Panc1 (cell line): ENCODE measurements around the gene CDC123. TPM values are rescaled to one million over a fixed set of nuclear protein-coding genes. Genes with fewer than 3 reads are reported as not detected.

Experiments used
- ATAC-seq: fragments of 200-7000 bp; cut with Tn5 transposase; 2 replicates; pipeline ENCODE4 v1.9.1; 2020; ENCODE audit warnings: mild to moderate bottlenecking, moderate library complexity
- BruUV-seq: library from RNA; stranded (reverse); fragments of 400-500 nt; replicated peaks from 2 replicates; lab custom pipeline; 2021; lab: Mats Ljungman, UMichigan
- CTCF ChIA-PET: fragments of 300-600 bp; sonication (Branson Sonifier 250); formaldehyde crosslinking; loops from one replicate; lab custom pipeline; 2022; ENCODE audit warnings: antibody characterized with exemption; lab: Charles Lee
- POLR2A ChIA-PET: fragments of 300-600 bp; sonication (Branson Sonifier 250); formaldehyde crosslinking; loops from one replicate; lab custom pipeline; 2022; ENCODE audit warnings: antibody characterized with exemption; lab: Charles Lee
- DNase-seq: peaks from one replicate; pipeline ENCODE4 v3.0.0-alpha.2; 2010; ENCODE audit warnings: low read depth, low spot score
- H3K27ac ChIP-seq: 2 replicates; pipeline ENCODE4 v1.5.1; 2011; ENCODE audit warnings: mild to moderate bottlenecking, low read length, inconsistent platforms
- H3K27me3 ChIP-seq: fragments of 200-500 bp; sonication (Bioruptor generic); 2 replicates; pipeline ENCODE4 v1.6.0; 2014; ENCODE audit warnings: low read length, inconsistent platforms; ENCODE audit not compliant: control insufficient read depth, insufficient read depth
- H3K36me3 ChIP-seq: fragments of 200-500 bp; sonication (Bioruptor generic); 2 replicates; pipeline ENCODE4 v1.5.1; 2014; ENCODE audit warnings: inconsistent platforms, mild to moderate bottlenecking, low read length, moderate library complexity; ENCODE audit not compliant: control insufficient read depth, insufficient read depth
- H3K4me1 ChIP-seq: 2 replicates; pipeline ENCODE4 v1.5.1; 2011; ENCODE audit warnings: inconsistent platforms, mild to moderate bottlenecking, low read length, moderate library complexity; ENCODE audit not compliant: control insufficient read depth, insufficient read depth
- H3K4me3 ChIP-seq, 2 experiments: 2 replicates each; pipeline ENCODE4 v1.5.1; 2011 to 2012; ENCODE audit warnings: low read depth in 2 of 2, low read length in 2 of 2, mild to moderate bottlenecking in 2 of 2, inconsistent platforms in 1 of 2, moderate library complexity in 1 of 2
- H3K9me3 ChIP-seq: fragments of 200-500 bp; sonication (Bioruptor generic); 2 replicates; pipeline ENCODE4 v1.5.1; 2014; ENCODE audit warnings: low read depth, mild to moderate bottlenecking, inconsistent platforms, low read length, moderate library complexity; ENCODE audit not compliant: control insufficient read depth, insufficient read depth
- POLR2AphosphoS5 ChIP-seq: IDR thresholded peaks from 2 replicates; pipeline ENCODE4 v1.6.1; 2012; ENCODE audit warnings: mild to moderate bottlenecking, low read depth, low read length, moderate library complexity
- SIN3A ChIP-seq: IDR thresholded peaks from 2 replicates; pipeline ENCODE4 v1.6.1; 2012; ENCODE audit warnings: low read depth, mild to moderate bottlenecking, low read length, moderate library complexity, borderline replicate concordance; ENCODE audit not compliant: insufficient read depth
- TCF7L2 ChIP-seq: IDR thresholded peaks from 2 replicates; pipeline ENCODE4 v1.6.1; 2011; ENCODE audit warnings: mild to moderate bottlenecking, low read depth, low read length, inconsistent platforms
- in situ Hi-C: cut with HindIII; loops from 2 replicates; pipeline ENCODE4 v1.10.0; 2016; ENCODE audit warnings: low sequenced_read_pairs, low pct_unique_long_range_greater_than_20kb
- intact Hi-C: fragments of 100-400 bp; cut with micrococcal nuclease; formaldehyde crosslinking; loops from one replicate; pipeline ENCODE4 v1.10.0; 2022; ENCODE audit not compliant: unreplicated experiment
- total RNA-seq: library from RNA; stranded (reverse); gene quantifications from one replicate; pipeline ENCODE4 v1.2.1, GENCODE V29; 2021; ENCODE audit not compliant: unreplicated experiment
- TF ChIP-seq, protein P1 (sequence below), 2 experiments: IDR thresholded peaks; 2 replicates each; pipeline ENCODE4 v1.6.1; 2011 to 2012; ENCODE audit warnings: low read depth in 2 of 2, control low read depth in 1 of 2, low read length in 1 of 2, mild to moderate bottlenecking in 1 of 2, moderate library complexity in 1 of 2; ENCODE audit not compliant: insufficient read depth in 1 of 2
- TF ChIP-seq, protein P2 (sequence below): fragments of 450-650 bp; IDR thresholded peaks from 2 replicates; pipeline ENCODE4 v1.5.1; 2017; ENCODE audit warnings: mild to moderate bottlenecking

Gene CDC123
- total RNA-seq, 1 experiment from 2014 or later = 66.3 TPM

DNA sequence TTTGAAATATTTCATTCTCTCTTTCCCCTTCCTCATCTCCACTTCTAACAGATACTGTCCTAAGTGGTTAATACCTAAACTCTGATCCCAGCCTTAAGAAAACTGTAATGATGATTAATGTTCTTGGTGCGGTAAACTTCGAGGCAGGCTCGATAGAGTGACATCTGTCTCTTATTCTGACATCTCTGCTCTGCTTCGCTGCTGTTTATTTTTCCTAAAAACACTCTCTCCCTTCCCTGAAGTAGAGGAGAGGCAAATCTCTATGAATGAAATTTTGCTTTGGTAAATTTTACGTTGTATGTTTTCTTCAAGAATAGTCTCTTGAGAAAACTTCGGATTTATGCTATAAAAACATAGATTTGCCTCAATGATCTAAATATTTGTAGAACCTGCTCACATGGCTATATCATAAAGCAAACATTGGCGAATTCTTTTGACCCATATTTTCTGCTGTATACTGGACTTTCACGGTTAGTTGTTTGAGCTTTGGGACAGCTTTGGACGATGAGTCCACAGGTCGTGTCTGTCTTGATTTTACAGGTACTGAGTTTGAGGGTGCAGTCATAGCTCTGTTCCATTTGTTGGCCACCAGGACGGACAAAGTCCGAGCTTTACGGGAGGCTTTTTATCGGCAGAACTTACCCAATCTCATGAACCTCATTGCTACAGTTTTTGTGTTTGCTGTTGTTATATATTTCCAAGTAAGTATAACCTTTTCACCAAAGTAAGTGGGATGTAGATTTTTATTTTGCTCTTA lies 39.4 kb upstream of the CDC123 start:
- Histone ChIP-seq H3K27ac (no peak overlapping the region), H3K27me3 (no peaks in the 10 kb centered on the region), H3K9me3 (no peaks in the 10 kb centered on the region), H3K4me1 (no peaks in the 10 kb centered on the region), H3K36me3 (peaks cover 5% of the 10 kb centered on the region; the same call in 1 of the 2 replicates), H3K4me3 (no peak overlapping the region)
- ATAC-seq = no peak
- no TSS peak for BruUV-seq
- no peak for DNase-seq
- CTCF ChIA-PET = no interaction called here
- intact Hi-C loops (no loop called here), in situ Hi-C loops (no loop called here)
- TF ChIP-seq POLR2AphosphoS5 (no peak), TCF7L2 (no peak), SIN3A (no peak)
- TF ChIP-seq, protein P1, sequence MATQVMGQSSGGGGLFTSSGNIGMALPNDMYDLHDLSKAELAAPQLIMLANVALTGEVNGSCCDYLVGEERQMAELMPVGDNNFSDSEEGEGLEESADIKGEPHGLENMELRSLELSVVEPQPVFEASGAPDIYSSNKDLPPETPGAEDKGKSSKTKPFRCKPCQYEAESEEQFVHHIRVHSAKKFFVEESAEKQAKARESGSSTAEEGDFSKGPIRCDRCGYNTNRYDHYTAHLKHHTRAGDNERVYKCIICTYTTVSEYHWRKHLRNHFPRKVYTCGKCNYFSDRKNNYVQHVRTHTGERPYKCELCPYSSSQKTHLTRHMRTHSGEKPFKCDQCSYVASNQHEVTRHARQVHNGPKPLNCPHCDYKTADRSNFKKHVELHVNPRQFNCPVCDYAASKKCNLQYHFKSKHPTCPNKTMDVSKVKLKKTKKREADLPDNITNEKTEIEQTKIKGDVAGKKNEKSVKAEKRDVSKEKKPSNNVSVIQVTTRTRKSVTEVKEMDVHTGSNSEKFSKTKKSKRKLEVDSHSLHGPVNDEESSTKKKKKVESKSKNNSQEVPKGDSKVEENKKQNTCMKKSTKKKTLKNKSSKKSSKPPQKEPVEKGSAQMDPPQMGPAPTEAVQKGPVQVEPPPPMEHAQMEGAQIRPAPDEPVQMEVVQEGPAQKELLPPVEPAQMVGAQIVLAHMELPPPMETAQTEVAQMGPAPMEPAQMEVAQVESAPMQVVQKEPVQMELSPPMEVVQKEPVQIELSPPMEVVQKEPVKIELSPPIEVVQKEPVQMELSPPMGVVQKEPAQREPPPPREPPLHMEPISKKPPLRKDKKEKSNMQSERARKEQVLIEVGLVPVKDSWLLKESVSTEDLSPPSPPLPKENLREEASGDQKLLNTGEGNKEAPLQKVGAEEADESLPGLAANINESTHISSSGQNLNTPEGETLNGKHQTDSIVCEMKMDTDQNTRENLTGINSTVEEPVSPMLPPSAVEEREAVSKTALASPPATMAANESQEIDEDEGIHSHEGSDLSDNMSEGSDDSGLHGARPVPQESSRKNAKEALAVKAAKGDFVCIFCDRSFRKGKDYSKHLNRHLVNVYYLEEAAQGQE (IDR thresholded peaks at IDR 0.05; ENCODE audit: insufficient read depth in 1 of 2, low read depth in 2 of 2, low read length in 1 of 2) = no peak
- TF ChIP-seq, protein P2, sequence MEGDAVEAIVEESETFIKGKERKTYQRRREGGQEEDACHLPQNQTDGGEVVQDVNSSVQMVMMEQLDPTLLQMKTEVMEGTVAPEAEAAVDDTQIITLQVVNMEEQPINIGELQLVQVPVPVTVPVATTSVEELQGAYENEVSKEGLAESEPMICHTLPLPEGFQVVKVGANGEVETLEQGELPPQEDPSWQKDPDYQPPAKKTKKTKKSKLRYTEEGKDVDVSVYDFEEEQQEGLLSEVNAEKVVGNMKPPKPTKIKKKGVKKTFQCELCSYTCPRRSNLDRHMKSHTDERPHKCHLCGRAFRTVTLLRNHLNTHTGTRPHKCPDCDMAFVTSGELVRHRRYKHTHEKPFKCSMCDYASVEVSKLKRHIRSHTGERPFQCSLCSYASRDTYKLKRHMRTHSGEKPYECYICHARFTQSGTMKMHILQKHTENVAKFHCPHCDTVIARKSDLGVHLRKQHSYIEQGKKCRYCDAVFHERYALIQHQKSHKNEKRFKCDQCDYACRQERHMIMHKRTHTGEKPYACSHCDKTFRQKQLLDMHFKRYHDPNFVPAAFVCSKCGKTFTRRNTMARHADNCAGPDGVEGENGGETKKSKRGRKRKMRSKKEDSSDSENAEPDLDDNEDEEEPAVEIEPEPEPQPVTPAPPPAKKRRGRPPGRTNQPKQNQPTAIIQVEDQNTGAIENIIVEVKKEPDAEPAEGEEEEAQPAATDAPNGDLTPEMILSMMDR = no peak
- POLR2A ChIA-PET = no interaction called here

DNA sequence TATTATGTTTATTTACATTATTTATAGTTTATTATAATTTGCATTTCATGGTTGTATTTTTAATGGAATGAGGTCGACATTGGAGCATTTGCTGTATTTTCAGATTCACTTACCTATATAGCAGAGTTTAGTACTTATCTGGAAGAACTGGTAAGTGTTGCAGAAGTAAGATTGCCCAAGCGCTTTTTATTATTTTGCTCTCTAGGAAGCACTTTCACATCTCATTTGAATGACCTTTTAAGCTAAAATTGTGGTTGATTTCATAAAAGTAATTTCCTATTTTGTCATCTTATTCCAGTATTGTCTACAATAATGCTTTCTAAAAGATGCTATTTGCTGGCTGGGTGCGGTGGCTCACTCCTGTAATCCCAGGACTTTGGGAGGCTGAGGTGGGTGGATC lies 37.9 kb upstream of the CDC123 start:
- Histone ChIP-seq H3K27ac (no peak overlapping the region), H3K9me3 (no peaks in the 10 kb centered on the region), H3K36me3 (peaks cover 5% of the 10 kb centered on the region; the same call in 1 of the 2 replicates), H3K27me3 (no peaks in the 10 kb centered on the region), H3K4me1 (no peaks in the 10 kb centered on the region), H3K4me3 (no peak overlapping the region)
- TF ChIP-seq POLR2AphosphoS5 (no peak), TCF7L2 (no peak), SIN3A (no peak)
- TF ChIP-seq, protein P1 (IDR thresholded peaks at IDR 0.05; ENCODE audit: insufficient read depth in 1 of 2, low read depth in 2 of 2, low read length in 1 of 2) = no peak
- TF ChIP-seq, protein P2 = no peak
- ATAC-seq (no peak), DNase-seq (no peak)
- POLR2A ChIA-PET = no interaction called here
- intact Hi-C loops = no loop called here
- CTCF ChIA-PET = no interaction called here
- in situ Hi-C loops = no loop called here
- BruUV-seq = no TSS peak
